Caki2 (cell line): ENCODE data around the gene GPR68. TPM values are rescaled to one million over a fixed set of nuclear protein-coding genes. Genes with fewer than 3 reads are reported as not detected.
"Not testable (repeated sequence)": the region's sequence is repeated elsewhere in the genome, so short reads cannot be mapped to it uniquely, and the experiment has no call there.

Experiments
- DNase-seq: peaks from one replicate; pipeline ENCODE4 v3.0.0-alpha.2; 2015; ENCODE audit warnings: low read depth
- in situ Hi-C: cut with HindIII; loops from 2 replicates; pipeline ENCODE4 v1.10.0; 2016; ENCODE audit warnings: low sequenced_read_pairs, low pct_unique_long_range_greater_than_20kb, mixed read lengths
- total RNA-seq: library from RNA; depleted of rRNA; stranded (reverse); fragments of >200 nt; shearing (Covaris generic); gene quantifications from 2 replicates; pipeline ENCODE4 v1.2.3, GENCODE V29; 2014; ENCODE audit warnings: low replicate concordance

The GPR68 gene
- total RNA-seq, 1 experiment from 2014 or later, result not detected

DNA sequence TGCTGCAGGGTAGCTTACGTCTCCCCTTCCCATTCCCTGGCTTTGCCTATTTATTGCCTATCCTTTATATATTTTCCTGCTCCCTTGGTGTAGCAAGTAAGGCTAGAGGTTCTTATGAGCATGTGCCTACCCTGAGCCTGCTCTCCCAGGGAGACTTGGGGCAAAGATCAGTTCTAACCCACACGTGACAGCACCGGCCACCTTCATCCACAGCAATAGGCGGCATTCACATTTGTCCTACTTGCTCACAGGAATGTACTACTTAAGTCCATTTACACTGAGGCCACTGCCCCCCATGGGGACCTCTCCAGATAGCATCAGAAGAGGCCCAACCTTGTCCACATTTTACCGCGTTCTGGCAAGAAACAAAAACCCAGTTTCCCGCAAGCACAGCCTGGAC is 8.7 kb downstream of the GPR68 start:
- no peak for DNase-seq
- in situ Hi-C loops, result no loop called here

GRCh38 chr14:91234791-91235114 is 9.8 kb downstream of the GPR68 start:
- DNase-seq, result no peak
- in situ Hi-C loops, result no loop called here

- in situ Hi-C loops, result no loop called here
- DNase-seq, result no peak
Measured at GRCh38 chr14:91233936-91234790, 10.3 kb downstream of the GPR68 start.

DNA sequence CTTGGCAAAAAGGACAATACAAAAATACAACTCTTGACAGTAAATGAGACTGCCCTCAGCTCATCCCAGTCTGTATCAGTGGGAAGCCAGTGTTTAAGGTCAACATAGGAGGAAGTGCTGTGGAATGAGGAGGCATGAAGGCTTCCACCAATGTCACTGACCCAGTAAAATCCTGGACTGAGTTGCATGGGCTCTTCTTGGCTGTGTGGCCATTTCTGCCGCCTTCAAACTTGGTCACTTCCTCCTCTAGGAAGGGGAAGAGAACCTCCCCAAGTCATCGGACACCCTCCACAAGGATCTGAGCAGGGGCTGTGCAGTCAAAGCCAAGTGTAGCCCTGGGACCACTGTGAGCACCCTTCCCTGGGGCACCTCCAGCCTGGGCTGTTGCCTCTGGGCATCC is 11.9 kb downstream of the GPR68 start:
- DNase-seq, result no peak
- in situ Hi-C loops, result no loop called here

DNA sequence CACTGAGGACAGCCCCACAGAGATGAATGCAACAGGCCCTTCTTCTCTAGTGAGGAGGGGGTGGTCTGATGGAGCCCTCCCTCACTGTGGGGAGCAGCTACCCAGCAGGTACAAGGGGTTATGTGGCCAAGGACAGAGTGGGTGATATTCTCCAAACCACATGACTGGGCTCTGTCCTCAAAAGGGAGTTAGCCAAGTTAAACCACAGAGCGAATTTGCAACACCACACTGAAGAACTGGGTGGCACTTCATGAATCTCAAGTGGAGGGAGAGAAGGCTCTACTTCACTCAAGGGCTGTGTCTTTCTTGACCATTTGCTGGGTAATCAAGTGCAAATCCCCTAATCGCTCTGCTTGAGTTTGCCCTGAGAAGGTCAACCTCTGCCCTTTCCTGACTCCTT is 12.5 kb downstream of the GPR68 start:
- in situ Hi-C loops, result no loop called here
- no peak for DNase-seq

GRCh38 chr14:91231446-91231845 is 13.1 kb downstream of the GPR68 start:
- no peak for DNase-seq
- in situ Hi-C loops, result no loop called here

GRCh38 chr14:91230397-91231035 is 14.0 kb downstream of the GPR68 start:
- in situ Hi-C loops, result no loop called here
- no peak for DNase-seq

DNA sequence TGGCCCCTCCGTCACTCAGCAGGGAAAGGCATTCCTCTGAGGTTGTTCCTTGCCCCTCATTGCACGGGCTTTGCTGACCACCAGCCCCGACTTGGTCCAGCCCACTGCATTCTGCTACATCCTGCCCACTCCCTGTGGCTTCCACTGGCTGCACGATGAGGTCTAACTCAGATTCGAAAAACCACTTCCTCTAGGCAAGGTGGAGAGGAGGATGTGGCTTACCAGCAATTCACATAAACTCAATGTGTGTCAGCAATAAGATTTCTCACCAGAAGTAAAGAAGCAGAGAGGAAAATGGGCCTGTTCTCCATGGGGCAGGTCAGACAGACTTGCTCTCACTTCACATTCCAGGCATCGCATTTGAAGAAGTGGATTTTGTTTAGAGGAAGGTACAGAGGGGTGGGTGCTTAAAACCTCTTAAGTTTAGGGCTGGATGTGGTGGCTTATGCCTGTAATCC is 14.7 kb downstream of the GPR68 start:
- no peak for DNase-seq

DNA sequence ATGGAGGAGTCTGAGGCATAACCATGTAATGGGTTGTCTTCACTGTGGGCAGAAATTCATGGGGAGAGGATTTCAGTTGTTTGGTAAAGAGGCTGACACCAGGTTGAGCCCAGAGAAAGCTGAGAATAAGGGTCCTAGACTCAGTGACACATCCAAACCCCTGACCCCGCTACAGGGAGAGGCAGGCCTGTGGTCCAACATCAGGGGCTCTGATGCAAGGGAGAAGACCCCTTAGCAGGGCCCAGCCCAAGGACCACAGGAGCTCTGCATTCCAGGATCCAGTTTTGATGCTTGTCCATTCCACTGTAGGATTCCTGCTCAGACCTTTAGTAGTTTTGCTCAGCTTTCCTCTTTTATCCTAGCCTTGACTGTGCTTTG is 15.5 kb downstream of the GPR68 start:
- no peak for DNase-seq
- in situ Hi-C loops, result no loop called here

More for the DNA sequence above, 14.7 kb downstream of the GPR68 start:
- in situ Hi-C loops, result no loop called here

- DNase-seq, result peak; percentile 60
- in situ Hi-C loops, result no loop called here
Measured at GRCh38 chr14:91228112-91229004, 16.1 kb downstream of the GPR68 start.

- in situ Hi-C loops, result no loop called here
- no peak for DNase-seq
Measured at GRCh38 chr14:91227183-91227628, 17.3 kb downstream of the GPR68 start.

DNA sequence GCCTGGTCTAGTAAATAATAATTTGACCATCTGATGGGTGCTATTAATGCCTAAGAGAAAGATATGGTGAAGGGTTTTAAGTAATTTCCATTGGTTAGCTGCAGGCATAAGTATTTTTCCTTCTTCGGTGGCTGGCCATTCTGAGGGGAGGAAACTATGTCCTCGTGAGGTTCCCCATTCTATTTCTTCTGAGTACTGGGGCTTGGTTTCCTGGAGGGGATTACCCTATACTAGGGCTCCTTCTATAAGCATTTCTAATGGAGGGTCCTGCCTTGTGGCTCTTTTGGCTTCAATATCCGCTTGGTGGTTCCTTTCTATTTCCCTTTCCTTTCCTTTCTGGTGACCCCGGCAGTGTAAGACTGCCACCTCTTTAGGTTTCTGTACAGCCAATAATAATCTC is 18.1 kb downstream of the GPR68 start:
- in situ Hi-C loops, DNase-seq: not testable (repeated sequence)

DNA sequence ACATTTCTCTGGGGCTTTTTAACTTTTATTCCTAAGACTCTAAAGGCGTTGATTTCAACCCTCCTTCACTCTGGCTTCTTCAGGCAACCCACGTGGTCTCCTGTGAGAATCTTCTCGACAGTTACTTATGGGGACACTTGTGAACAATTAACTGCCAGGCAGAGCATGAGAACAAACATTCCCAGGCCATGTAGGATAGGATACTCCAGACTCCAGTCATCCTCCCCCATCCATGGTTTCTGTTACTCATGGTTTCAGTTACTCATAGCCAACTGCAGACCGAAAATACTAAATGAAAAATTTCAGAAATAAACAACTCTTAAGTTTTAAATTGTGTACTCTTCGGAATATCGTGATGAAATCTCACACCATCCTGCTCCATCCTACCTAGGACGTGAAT is 19.5 kb downstream of the GPR68 start:
- in situ Hi-C loops, result no loop called here
- DNase-seq, result no peak

DNA sequence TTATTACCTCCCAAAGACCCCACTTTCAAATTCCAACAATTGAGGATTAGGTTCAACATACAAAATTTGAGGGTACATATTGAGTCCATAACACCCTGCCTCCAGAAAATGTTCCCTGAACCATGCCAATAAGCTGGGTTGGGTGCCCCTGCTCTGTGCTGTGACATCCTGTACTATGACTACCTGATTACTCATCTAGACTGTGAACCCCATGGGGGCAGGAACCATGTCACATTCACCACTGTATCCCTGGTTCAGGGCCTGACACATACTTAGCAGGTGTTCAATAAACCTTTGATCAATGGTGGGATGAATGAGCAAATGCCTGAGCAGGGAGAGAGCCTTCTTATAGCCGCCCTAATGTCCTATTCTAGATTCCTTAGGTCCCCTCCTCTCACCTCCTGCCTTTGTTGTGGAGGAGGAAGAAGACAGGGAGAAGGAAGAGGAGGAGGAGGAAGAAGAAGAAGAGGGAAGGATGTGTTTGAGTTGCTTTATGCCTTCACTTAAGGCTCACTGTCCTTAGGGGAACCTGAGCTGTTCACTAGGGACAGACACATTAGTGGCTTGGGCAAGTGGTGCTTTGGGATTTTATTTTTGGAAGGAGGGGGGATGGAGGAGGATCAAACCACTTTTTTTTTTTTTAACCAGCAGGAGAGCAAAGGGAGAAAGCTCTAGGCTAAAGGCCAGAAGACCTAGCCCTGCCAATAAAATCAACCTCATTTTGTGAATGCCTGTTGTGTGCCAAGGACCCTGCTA is 21.3 kb downstream of the GPR68 start:
- no peak for DNase-seq
- in situ Hi-C loops, result no loop called here

DNA sequence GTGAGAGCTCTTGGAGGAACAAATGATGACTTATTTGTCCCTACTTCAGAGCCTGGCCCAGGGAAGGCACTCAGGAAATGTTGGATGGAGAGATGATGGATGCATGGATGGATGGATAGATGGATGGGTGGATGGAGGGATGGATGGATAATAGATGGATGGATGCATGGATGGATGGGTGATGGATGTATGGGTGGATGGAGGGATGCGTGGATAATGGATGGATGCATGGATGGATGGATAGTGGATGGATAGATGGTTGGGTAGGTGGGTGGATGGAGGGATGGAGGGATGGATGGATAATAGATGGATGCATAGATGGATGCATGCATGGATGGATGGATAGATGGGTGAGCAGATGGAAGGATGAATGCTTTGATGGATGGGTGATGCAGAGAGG is 23.2 kb downstream of the GPR68 start:
- in situ Hi-C loops, result no loop called here
- no peak for DNase-seq

DNA sequence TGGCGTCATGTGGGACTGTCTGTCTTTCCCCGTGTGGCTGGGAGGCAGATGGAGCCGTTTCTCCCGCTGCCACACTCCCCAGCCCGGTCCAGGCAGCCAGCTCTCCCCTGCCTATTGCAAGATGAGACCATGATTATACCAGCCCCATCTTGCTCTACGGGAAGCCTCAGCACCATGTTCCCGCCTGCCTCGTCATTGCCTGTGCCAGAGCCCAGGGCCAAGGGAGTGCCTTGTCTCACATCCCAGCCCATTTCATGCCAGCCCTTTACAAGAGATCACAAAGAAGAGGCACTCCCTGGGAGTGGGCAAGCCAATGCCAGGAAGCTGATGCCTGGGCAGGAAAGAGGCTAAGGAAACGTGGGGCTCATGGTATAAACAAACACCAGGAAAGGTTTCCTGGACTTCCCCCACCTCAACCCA is 23.9 kb downstream of the GPR68 start:
- in situ Hi-C loops, result no loop called here
- no peak for DNase-seq

- no peak for DNase-seq
- in situ Hi-C loops, result no loop called here
Measured at GRCh38 chr14:91219517-91220389, 24.8 kb downstream of the GPR68 start.
